ENCODE data around the gene EPB41L4B.
"Not testable (repeated sequence)": the region's sequence is repeated elsewhere in the genome, so short reads cannot be mapped to it uniquely, and the experiment has no call there.

EPB41L4B gene

GRCh38 chr9:109295221-109296130 is 25.4 kb downstream of the EPB41L4B start:
- no peak for DNase-seq

DNA sequence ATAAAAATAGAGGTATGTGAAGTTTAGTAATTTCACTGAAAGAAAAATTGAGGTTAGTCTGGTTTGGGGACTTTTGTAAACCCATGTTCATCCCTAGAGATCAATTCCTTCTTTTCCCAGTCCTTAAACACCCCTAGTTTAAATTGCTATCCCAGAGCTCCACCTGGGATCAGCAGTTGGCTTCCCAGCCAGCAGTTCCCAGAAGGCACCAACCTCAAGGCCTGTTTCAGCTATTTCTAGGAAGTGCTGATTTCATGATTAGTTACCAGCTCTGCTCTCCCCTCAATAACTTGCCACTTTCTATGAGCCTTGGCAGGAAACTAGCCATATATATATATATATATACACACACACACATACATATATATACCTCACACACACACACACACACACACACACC is 30.5 kb downstream of the EPB41L4B start:
- no peak for DNase-seq

DNA sequence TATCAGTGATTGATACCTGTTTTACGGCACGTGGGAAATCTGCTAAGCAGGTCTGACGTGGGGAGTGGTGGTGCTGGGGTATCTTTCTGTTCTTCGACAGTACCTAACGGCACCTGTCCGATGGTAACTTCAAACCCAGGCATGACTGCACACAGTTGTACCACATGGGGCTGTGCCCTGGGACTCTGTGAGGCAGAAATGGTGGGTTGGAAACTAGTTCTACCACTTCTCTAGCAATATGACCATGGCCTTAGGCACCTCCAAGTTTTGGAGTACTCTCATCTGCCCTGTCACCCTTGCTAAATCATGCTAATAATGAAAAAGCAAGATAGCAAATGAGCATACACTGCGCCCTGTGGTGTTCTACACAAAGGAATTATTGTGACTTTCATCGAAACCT is 30.9 kb downstream of the EPB41L4B start:
- no peak for DNase-seq

GRCh38 chr9:109289186-109289585 is 31.7 kb downstream of the EPB41L4B start:
- no peak for DNase-seq

GRCh38 chr9:109286981-109287380 is 33.9 kb downstream of the EPB41L4B start:
- DNase-seq = no peak

- DNase-seq = no peak
Measured at GRCh38 chr9:109286571-109286977, 34.3 kb downstream of the EPB41L4B start.

GRCh38 chr9:109283672-109284071 is 37.2 kb downstream of the EPB41L4B start:
- DNase-seq = not testable (repeated sequence)

GRCh38 chr9:109283012-109283411 is 37.8 kb downstream of the EPB41L4B start:
- no peak for DNase-seq

DNA sequence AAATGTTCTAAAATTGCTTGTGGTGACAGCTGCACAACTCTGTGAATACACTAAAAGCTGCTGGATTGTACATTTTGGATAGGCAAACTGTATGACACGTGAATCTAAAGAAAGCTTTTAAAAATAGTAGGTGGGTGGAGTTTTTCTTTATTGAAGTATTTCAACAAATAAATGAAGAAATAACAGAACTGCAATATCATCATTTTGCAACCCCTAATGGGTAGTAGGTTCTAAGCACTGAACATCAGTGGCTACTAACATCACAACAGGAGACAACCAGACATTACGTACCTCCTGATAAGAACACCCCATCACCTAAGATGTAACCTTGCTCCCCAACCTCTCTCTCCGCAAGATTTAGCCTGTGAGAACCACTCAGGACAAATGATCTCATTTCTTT is 38.6 kb downstream of the EPB41L4B start:
- no peak for DNase-seq

DNA sequence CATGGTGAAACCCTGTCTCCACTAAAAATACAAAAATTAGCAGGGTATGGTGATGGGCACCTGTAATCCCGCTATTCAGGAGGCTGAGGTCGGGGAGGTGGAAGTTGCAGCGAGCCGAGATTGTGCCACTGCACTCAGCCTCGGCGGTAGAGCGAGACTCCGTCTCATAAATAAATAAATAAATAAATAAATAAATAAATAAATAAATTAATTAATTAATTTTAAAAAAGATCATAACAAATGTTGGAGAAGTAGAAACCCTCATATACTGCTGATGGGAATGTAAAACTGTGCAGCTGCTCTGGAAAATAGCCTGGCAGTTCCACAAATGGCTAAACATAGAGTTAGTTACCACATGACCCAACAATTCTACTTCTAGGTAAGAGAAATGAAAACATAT is 39.3 kb downstream of the EPB41L4B start:
- DNase-seq = no peak

DNA sequence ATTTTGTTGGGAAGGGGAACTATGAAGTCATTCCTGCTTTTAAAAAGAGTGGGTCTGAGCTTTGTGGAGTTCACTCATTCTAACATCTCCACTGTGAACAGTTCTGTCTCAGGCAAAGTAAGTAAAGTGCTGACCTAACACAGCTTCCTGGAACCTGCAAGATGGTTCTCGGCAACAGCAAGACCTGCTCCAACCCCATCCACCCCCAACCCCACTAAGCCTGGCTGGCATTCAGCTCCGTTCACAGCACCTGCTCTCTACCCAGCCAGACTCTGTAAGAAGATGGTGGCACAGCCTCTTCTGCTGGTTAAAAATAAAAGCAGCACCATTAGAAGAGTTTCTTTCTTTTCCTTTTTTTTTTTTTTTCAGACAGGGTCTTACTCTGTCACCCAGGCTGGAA is 42.0 kb downstream of the EPB41L4B start:
- peak; percentile 82 for DNase-seq

GRCh38 chr9:109278216-109278615 is 42.6 kb downstream of the EPB41L4B start:
- DNase-seq = no peak

DNA sequence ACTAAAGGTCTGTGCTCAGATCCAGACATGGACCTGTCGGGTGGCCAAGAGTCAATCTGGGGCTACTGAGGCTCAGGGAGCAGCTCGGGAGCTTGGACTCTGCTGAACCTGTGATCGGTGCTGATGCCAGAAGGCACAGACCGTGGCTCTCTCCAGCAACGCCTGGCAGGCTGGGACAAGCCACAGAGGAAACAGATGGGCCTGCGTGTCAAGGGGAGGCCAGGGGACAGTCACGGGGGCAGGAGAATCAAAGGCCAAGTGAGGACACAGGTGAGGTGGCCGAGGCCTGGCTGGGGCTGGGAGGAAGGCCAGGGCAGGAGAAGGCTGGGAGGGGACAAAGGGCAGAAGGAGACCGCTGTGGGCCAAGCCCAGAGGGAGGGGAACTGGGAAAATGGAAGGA is 43.4 kb downstream of the EPB41L4B start:
- peak; percentile 62 for DNase-seq

GRCh38 chr9:109276469-109277440 is 44.1 kb downstream of the EPB41L4B start:
- peak; percentile 46 for DNase-seq

- DNase-seq = peak; percentile 48
Measured at GRCh38 chr9:109274884-109275730, 45.8 kb downstream of the EPB41L4B start.

GRCh38 chr9:109273869-109274268 is 47.0 kb downstream of the EPB41L4B start:
- no peak for DNase-seq

DNA sequence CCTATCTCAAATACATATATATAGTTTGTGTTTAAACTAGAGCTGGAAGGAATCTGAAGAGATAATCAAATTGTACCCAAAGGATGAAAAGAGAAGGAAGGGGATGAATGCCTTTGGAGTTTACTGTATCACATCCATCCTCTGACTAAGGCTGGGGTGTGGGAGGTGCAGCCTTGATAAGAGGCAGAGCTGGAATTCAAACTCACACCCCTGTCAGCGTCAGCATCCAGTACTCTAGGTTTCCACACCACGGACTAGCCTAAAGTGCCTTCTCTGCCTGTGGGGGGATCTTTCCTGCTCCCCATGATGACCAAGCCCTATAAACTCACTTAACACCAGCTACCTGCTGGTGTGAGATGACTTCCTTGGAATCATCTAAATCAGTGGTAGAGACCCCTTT is 48.1 kb downstream of the EPB41L4B start:
- no peak for DNase-seq

DNA sequence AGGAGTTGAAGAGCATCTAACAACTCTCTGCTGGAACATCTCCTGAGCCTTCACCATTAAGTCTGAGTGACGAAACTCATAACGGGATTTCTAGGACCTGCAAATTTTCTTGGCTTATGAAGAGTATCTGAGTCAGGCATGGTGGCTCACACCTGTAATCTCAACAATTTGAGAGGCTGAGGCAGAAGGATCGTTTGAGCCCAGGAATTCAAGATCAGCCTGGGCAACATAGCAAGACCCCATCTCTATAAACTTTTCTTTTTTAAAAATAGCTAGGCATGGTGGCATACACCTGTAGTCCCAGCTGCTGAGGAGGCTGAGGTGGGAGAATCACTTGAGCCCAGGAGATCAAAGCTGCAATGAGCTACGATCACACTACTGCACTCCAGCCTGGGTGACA is 48.8 kb downstream of the EPB41L4B start:
- DNase-seq = no peak

GRCh38 chr9:109270971-109271925 is 49.6 kb downstream of the EPB41L4B start:
- DNase-seq = peak; percentile 84

GRCh38 chr9:109270441-109270840 is 50.4 kb downstream of the EPB41L4B start:
- no peak for DNase-seq

DNA sequence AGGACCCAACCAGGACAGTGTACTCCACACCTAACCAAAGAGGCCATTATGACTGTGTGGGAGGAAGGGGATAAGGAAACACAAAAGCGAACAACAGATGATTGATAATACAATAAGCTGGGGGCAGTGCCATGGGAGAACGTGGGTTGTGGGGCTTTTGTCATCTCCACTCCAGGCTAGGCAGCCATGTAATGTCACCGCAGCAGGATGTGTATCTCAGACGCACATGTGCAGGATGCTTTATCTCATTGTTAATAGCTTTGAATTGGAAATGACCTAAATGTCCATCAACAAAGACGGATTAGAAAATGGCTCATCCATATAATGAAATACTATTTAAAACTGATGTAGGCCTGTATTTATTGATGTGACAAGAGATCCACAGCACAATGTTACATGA is 51.0 kb downstream of the EPB41L4B start:
- no peak for DNase-seq
